T-cell (primary cell): ENCODE results near the gene RAB5A. TPM values are rescaled to one million over a fixed set of nuclear protein-coding genes. Genes with fewer than 3 reads are reported as not detected.
A peak's percentile ranks its signal among the peaks of the same experiment; 100 is the strongest.

ENCODE experiments used
- ATAC-seq, 4 experiments: fragments of 200-7000 bp in 3 of 4; fragments of 150-1000 bp in 1 of 4; cut with Tn5 transposase; replicated peaks in 1 of 4; 1 replicate in 3 of 4; 2 replicates in 1 of 4; pipeline ENCODE4 v1.10.0; 2021; ENCODE audit warnings: moderate library complexity in 3 of 4, mild to moderate bottlenecking in 2 of 4, moderate number of reproducible peaks in 1 of 4
- CTCF ChIA-PET, 2 donors: fragments of 300-600 bp; sonication (Branson Sonifier 250); formaldehyde crosslinking; loops; one replicate each; lab custom pipeline; 2022; ENCODE audit warnings: antibody characterized with exemption in 2 of 2; lab: Charles Lee
- POLR2A ChIA-PET, 2 donors: fragments of 300-600 bp; sonication (Branson Sonifier 250); formaldehyde crosslinking; loops; one replicate each; lab custom pipeline; 2022; ENCODE audit warnings: antibody characterized with exemption in 2 of 2; lab: Charles Lee
- DNase-seq, 35 experiments: peaks; one replicate each; pipeline versions ENCODE4 v3.0.0 to v3.0.0-alpha.2; 2013 to 2023
- H3K27ac ChIP-seq: one replicate; pipeline ENCODE4 v1.5.1; 2013; ENCODE audit warnings: low read length
- H3K27me3 ChIP-seq, 2 experiments: replicated peaks in 1 of 2; 1 replicate in 1 of 2; 2 replicates in 1 of 2; pipeline versions ENCODE4 v1.6.1 to v1.7.0; 2013; ENCODE audit warnings: low read length in 1 of 2, mixed read lengths in 1 of 2; ENCODE audit not compliant: control insufficient read depth in 2 of 2, insufficient read depth in 2 of 2; ENCODE audit errors: extremely low read depth in 1 of 2
- H3K36me3 ChIP-seq, 2 donors: 1 replicate in 1 of 2; 2 replicates in 1 of 2; pipeline versions ENCODE4 v1.6.1 to v1.7.0; 2013; ENCODE audit warnings: low read length in 1 of 2; ENCODE audit not compliant: control insufficient read depth in 2 of 2, insufficient read depth in 1 of 2; ENCODE audit errors: extremely low read depth in 1 of 2
- H3K4me1 ChIP-seq, 2 experiments: 1 replicate in 1 of 2; 2 replicates in 1 of 2; pipeline versions ENCODE4 v1.6.1 to v1.7.0; 2013; ENCODE audit warnings: low read length in 2 of 2, mixed read lengths in 1 of 2; ENCODE audit not compliant: insufficient read depth in 2 of 2, control insufficient read depth in 1 of 2; ENCODE audit errors: extremely low read depth in 1 of 2
- H3K4me3 ChIP-seq, 2 donors: 1 replicate in 1 of 2; 2 replicates in 1 of 2; pipeline versions ENCODE4 v1.5.1 to v1.7.0; 2013; ENCODE audit warnings: mild to moderate bottlenecking in 2 of 2, low read length in 1 of 2, moderate library complexity in 1 of 2; ENCODE audit not compliant: control insufficient read depth in 1 of 2; ENCODE audit errors: extremely low read depth in 1 of 2
- H3K9me3 ChIP-seq: 2 replicates; pipeline ENCODE4 v1.7.0; 2013
- H3K27ac Mint-ChIP-seq, 2 donors: one replicate each; pipeline ENCODE4 v1.8.0; 2020 to 2021; ENCODE audit warnings: mild to moderate bottlenecking in 2 of 2, mixed read lengths in 2 of 2
- H3K27me3 Mint-ChIP-seq, 2 donors: one replicate each; pipeline ENCODE4 v1.8.0; 2021 to 2022; ENCODE audit warnings: mixed read lengths in 2 of 2
- H3K36me3 Mint-ChIP-seq: one replicate; pipeline ENCODE4 v1.8.0; 2021; ENCODE audit warnings: mixed read lengths
- H3K4me1 Mint-ChIP-seq, 3 donors: one replicate each; pipeline ENCODE4 v1.8.0; 2020 to 2022; ENCODE audit warnings: mixed read lengths in 3 of 3, mild to moderate bottlenecking in 1 of 3
- H3K4me3 Mint-ChIP-seq, 3 donors: one replicate each; pipeline ENCODE4 v1.8.0; 2020 to 2022; ENCODE audit warnings: mild to moderate bottlenecking in 3 of 3, mixed read lengths in 3 of 3, moderate library complexity in 3 of 3
- H3K9me3 Mint-ChIP-seq, 3 donors: one replicate each; pipeline ENCODE4 v1.8.0; 2020 to 2022; ENCODE audit warnings: mixed read lengths in 3 of 3
- WGBS: methylation state at CpG from one replicate; pipeline ENCODE4 v1.1.5; 2013; ENCODE audit warnings: missing lambda C conversion rate; ENCODE audit not compliant: insufficient coverage; 5-methylcytosine and 5-hydroxymethylcytosine counted together
- total RNA-seq, 35 experiments: library from RNA in 6 of 35; stranded (reverse) in 6 of 35; fragments of 120-200 nt in 1 of 35; gene quantifications; one replicate each; pipeline versions ENCODE4 v1.2.1 to v1.2.4 and lab custom pipeline; 2013 to 2026

Gene RAB5A
- total RNA-seq, 5 donors from 2014 or later (not counting 1 experiment from before 2014, with no cell fraction given), result 41.3 to 91.0 (median 54.7) TPM

DNA sequence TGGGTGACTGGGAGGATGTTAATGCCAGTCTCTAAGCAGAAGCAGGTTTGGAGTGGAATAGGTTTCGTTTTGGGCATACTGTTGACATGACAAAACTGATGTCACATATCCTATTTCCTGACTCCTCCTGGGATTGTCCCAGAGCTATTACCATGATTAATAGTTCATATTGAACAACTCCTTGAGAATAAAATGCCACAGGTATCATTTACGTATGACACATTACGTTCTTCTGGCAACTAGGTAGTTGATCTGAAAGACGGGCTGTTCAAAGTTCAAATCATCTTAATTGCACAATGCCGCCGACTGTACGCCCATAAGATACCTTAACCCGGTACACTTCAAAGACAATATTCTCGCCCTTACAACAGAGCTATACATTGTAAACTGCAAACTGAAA, 1.4 kb upstream of the RAB5A start:
- DNase-seq (no peak), ATAC-seq (no peak)
- no peaks in the 10 kb centered on the region for H3K27me3 Mint-ChIP-seq
- H3K27ac ChIP-seq, result peak overlapping the region; percentile 96
- peak overlapping the region; percentile 95 to 100 (median 99) for H3K4me3 Mint-ChIP-seq
- H3K36me3 ChIP-seq, result no peaks in the 10 kb centered on the region
- H3K4me3 ChIP-seq, result no peak overlapping the region
- peaks cover 10 to 18% of the 10 kb centered on the region in 2 experiments for H3K4me1 ChIP-seq
- ChIA-PET CTCF (no interaction called here), POLR2A (interaction anchor here (0.6 kb wide), 3 partner anchors 15 to 465 kb away, joined by 3 to 5 read pairs (median 4); no protein-coding TSS in a partner anchor)
- H3K9me3 ChIP-seq, result no peaks in the 10 kb centered on the region
- H3K9me3 Mint-ChIP-seq, result no peaks in the 10 kb centered on the region
- 100% methylated on average over 3 of the region's 9 CpGs for WGBS
- no peaks in the 10 kb centered on the region for H3K36me3 Mint-ChIP-seq
- H3K27me3 ChIP-seq, result no peaks in the 10 kb centered on the region
- peak overlapping the region; percentile 97 to 99 for H3K27ac Mint-ChIP-seq
- peaks cover 34 to 42% (median 38%) of the 10 kb centered on the region in 3 donors for H3K4me1 Mint-ChIP-seq

DNA sequence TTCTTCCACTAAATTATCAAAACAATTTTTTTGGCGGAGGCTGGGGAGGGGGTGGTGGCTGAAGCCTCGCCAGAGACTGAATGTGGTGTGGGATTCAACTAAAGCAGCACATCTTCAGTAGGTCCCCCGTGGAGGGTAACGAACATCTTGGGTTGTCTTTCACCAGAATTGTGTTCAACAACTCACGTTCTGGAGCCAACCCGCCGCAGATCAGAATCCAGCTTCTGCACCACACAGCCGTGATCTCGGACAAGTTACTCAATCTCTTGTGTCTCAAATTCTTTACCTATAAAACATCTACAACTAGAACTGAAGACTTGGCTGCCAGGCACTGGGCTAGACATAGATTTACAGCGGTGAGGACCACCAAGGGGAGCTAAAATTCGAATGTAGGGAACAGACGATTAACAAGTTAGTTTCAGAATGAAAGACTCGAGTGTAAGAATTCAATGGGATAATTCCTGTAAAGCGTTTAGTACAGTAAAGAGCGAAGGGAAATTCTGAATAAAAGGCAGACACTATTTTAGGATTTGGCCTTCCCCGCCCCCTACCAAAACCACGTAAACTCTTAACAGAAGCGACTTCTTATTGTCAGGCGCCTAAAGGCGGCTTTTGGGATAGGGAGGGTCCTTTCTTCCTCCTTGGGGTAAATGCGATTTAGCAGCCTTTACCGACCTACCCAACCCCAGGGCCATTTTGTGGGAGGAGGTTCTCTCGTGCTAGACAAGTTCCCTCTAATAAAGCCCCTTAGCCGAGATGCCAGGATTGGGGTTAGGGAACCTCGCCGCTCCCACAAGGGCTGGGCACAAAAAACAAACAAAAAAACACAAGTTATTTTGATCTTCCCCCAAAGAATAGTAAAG, 697 bp upstream of the RAB5A start:
- Mint-ChIP-seq H3K4me1 (peaks cover 40 to 49% (median 45%) of the 10 kb centered on the region in 3 donors), H3K27me3 (no peaks in the 10 kb centered on the region)

GRCh38 chr3:19947549-19948225, 790 bp downstream of the RAB5A start:
- Histone ChIP-seq H3K9me3 (no peaks in the 10 kb centered on the region), H3K27me3 (no peaks in the 10 kb centered on the region), H3K4me1 (peaks cover 13 to 23% of the 10 kb centered on the region in 2 experiments), H3K27ac (peak overlapping the region; percentile 96), H3K36me3 (peaks cover 0 to 11% of the 10 kb centered on the region in 2 donors), H3K4me3 (peak overlapping the region; percentile 78 to 98)
- Mint-ChIP-seq H3K36me3 (peaks cover 16% of the 10 kb centered on the region), H3K27me3 (no peaks in the 10 kb centered on the region), H3K9me3 (no peaks in the 10 kb centered on the region), H3K4me1 (peaks cover 54 to 63% (median 58%) of the 10 kb centered on the region in 3 donors), H3K27ac (peak overlapping the region; percentile 97 to 99), H3K4me3 (peak overlapping the region; percentile 95 to 100 (median 99))
- ChIA-PET POLR2A (interaction anchor here (0.5 to 1.1 kb wide), 7 partner anchors 9 to 248 kb away, joined by 3 to 13 read pairs (median 5); partner anchors contain the start of genes KAT2B (in 1 of the 2) and SGO1 (in 1 of the 2)), CTCF (interaction anchor here (0.6 to 1.0 kb wide), 2 partner anchors 43 to 92 kb away, joined by 3 read pairs; partner anchors contain the start of gene KAT2B (in 1 of the 2))
- ATAC-seq (peak; percentile 8 to 35 (median 14)), DNase-seq (peak; percentile 20 to 67 (median 49))
- 1% methylated on average over 25 of the region's 30 CpGs for WGBS

More for the DNA sequence above, 697 bp upstream of the RAB5A start:
- peak overlapping the region; percentile 78 to 98 for H3K4me3 ChIP-seq
- no peaks in the 10 kb centered on the region for H3K27me3 ChIP-seq
- H3K9me3 Mint-ChIP-seq, result no peaks in the 10 kb centered on the region
- WGBS, result 80% methylated on average over 10 of the region's 26 CpGs
- ATAC-seq (peak in 3 of 4 experiments; percentile 1 to 6 (median 5)), DNase-seq (peak in 8 of 35 experiments; percentile 1 to 20 (median 4))
- H3K4me1 ChIP-seq, result peaks cover 10 to 18% of the 10 kb centered on the region in 2 experiments
- POLR2A ChIA-PET, result interaction anchor here (0.6 kb wide), 2 partner anchors 15 to 466 kb away, joined by 3 to 5 read pairs; no protein-coding TSS in a partner anchor
- CTCF ChIA-PET, result no interaction called here
- peak overlapping the region; percentile 97 to 99 for H3K27ac Mint-ChIP-seq
- H3K36me3 Mint-ChIP-seq, result peaks cover 6% of the 10 kb centered on the region
- H3K9me3 ChIP-seq, result no peaks in the 10 kb centered on the region
- peak overlapping the region; percentile 95 to 100 (median 99) for H3K4me3 Mint-ChIP-seq
- no peaks in the 10 kb centered on the region for H3K36me3 ChIP-seq
- H3K27ac ChIP-seq, result peak overlapping the region; percentile 96

- no peak for DNase-seq
- no peaks in the 10 kb centered on the region for H3K27me3 ChIP-seq
- POLR2A ChIA-PET, result interaction anchor here (0.6 to 1.1 kb wide), 6 partner anchors 9 to 248 kb away, joined by 3 to 13 read pairs (median 6); partner anchors contain the start of genes KAT2B (in 1 of the 2) and SGO1 (in 1 of the 2)
- Mint-ChIP-seq H3K4me3 (peak overlapping the region; percentile 95 to 100 (median 99)), H3K4me1 (peaks cover 54 to 67% (median 62%) of the 10 kb centered on the region in 3 donors), H3K9me3 (no peaks in the 10 kb centered on the region), H3K27ac (peak overlapping the region; percentile 97 to 99), H3K36me3 (peaks cover 17% of the 10 kb centered on the region), H3K27me3 (no peaks in the 10 kb centered on the region)
- CTCF ChIA-PET, result interaction anchor here (0.6 to 1.3 kb wide), 3 partner anchors 43 to 133 kb away, joined by 3 read pairs; partner anchors contain the start of gene KAT2B (in 1 of the 2)
- WGBS, result no CpG with 5 or more reads among the region's 2 CpGs
- H3K9me3 ChIP-seq, result no peaks in the 10 kb centered on the region
- H3K4me1 ChIP-seq, result peaks cover 13 to 23% of the 10 kb centered on the region in 2 experiments
- peak overlapping the region; percentile 96 for H3K27ac ChIP-seq
- H3K4me3 ChIP-seq, result peak overlapping the region in 1 of 2 donors; percentile 98
- ATAC-seq, result no peak
- H3K36me3 ChIP-seq, result peaks cover 0 to 11% of the 10 kb centered on the region in 2 donors
Observed at GRCh38 chr3:19948226-19948591, 1.3 kb downstream of the RAB5A start.

- H3K36me3 ChIP-seq, result peaks cover 0 to 18% of the 10 kb centered on the region in 2 donors
- H3K27ac Mint-ChIP-seq, result no peak overlapping the region
- no peaks in the 10 kb centered on the region for H3K9me3 Mint-ChIP-seq
- peaks cover 27% of the 10 kb centered on the region for H3K36me3 Mint-ChIP-seq
- no peaks in the 10 kb centered on the region for H3K27me3 Mint-ChIP-seq
- no peak overlapping the region for H3K27ac ChIP-seq
- H3K4me1 Mint-ChIP-seq, result peaks cover 70 to 78% (median 71%) of the 10 kb centered on the region in 3 donors
- ChIA-PET POLR2A (interaction anchor here (0.7 to 1.2 kb wide), 3 partner anchors 92 to 236 kb away, joined by 3 to 7 read pairs (median 4); partner anchors contain the start of gene SGO1 (in 2 of the 2)), CTCF (interaction anchor here in 1 of 2 donors (0.6 kb wide), 1 partner anchor 154 kb away, joined by 3 read pairs; no protein-coding TSS in a partner anchor)
- ATAC-seq (no peak), DNase-seq (no peak)
- H3K4me1 ChIP-seq, result peaks cover 13 to 31% of the 10 kb centered on the region in 2 experiments
- no peaks in the 10 kb centered on the region for H3K27me3 ChIP-seq
- no peaks in the 10 kb centered on the region for H3K9me3 ChIP-seq
- H3K4me3 Mint-ChIP-seq, result no peak overlapping the region
- H3K4me3 ChIP-seq, result no peak overlapping the region
- 73% methylated on average over 2 of the region's 2 CpGs for WGBS
Observed at GRCh38 chr3:19950316-19950715, 3.4 kb downstream of the RAB5A start.
